Vagina (tissue), 2 donors: ENCODE data around the gene LIPH.

Source experiments
- POLR2A ChIP-seq, 2 donors: fragments of 450-650 bp; IDR thresholded peaks; one replicate each; pipeline ENCODE4 v1.6.1; 2017; ENCODE audit warnings: antibody characterized with exemption in 2 of 2, mild to moderate bottlenecking in 2 of 2, moderate library complexity in 2 of 2
- TF ChIP-seq, protein P1 (sequence below), 3 experiments: fragments of 450-650 bp in 2 of 3; fragments of 200-600 bp in 1 of 3; sonication (generic) in 1 of 3; IDR thresholded peaks; one replicate each; pipeline ENCODE4 v1.5.1; 2017 to 2019; ENCODE audit warnings: antibody characterized with exemption in 3 of 3, mild to moderate bottlenecking in 2 of 3, moderate library complexity in 2 of 3

- TF ChIP-seq POLR2A (IDR thresholded peaks at IDR 0.05): no peak
- TF ChIP-seq, protein P1, sequence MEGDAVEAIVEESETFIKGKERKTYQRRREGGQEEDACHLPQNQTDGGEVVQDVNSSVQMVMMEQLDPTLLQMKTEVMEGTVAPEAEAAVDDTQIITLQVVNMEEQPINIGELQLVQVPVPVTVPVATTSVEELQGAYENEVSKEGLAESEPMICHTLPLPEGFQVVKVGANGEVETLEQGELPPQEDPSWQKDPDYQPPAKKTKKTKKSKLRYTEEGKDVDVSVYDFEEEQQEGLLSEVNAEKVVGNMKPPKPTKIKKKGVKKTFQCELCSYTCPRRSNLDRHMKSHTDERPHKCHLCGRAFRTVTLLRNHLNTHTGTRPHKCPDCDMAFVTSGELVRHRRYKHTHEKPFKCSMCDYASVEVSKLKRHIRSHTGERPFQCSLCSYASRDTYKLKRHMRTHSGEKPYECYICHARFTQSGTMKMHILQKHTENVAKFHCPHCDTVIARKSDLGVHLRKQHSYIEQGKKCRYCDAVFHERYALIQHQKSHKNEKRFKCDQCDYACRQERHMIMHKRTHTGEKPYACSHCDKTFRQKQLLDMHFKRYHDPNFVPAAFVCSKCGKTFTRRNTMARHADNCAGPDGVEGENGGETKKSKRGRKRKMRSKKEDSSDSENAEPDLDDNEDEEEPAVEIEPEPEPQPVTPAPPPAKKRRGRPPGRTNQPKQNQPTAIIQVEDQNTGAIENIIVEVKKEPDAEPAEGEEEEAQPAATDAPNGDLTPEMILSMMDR (IDR thresholded peaks at IDR 0.05): no peak
These were observed 41.7 kb upstream of the LIPH start for GRCh38 chr3:185594073-185594472.
